ENCODE measurements around the gene DNMT3A. TPM values are rescaled to one million over a fixed set of nuclear protein-coding genes. Genes with fewer than 3 reads are reported as not detected.

Gene DNMT3A
- total and polyA plus RNA-seq, 2 experiments from 2014 or later, result 47.2 to 80.4 TPM

- no peak for TF ChIP-seq CTCF (conservative IDR thresholded peaks at IDR 0.05; ENCODE audit: low read depth in 2 of 2)
- no peak for TF ChIP-seq CREB1 (CRISPR knock-in tag; IDR thresholded peaks at IDR 0.05; ENCODE audit: low read depth)
- TF ChIP-seq ZNF114 (CRISPR knock-in tag; IDR thresholded peaks at IDR 0.05), result no peak
- no peak for TF ChIP-seq EZH2 (IDR thresholded peaks at IDR 0.05; ENCODE audit: low read depth, unreplicated experiment)
These were observed 95.7 kb downstream of the DNMT3A start (continued) for GRCh38 chr2:25246001-25246400.

- peaks cover 60% of the 10 kb centered on the region for H3K36me3 ChIP-seq (ENCODE audit: insufficient read depth)
- no peak for DNase-seq (ENCODE audit: low spot score)
- H3K9me2 ChIP-seq (ENCODE audit: insufficient read depth), result no peaks in the 10 kb centered on the region
- no peak overlapping the region for H2AFZ ChIP-seq
- H3K4me2 ChIP-seq, result no peak overlapping the region
- 0 out of 2 replicates have a peak, but pooled peaks cover 12% of the 10 kb centered on the region for H3F3A ChIP-seq (replicated peaks; ENCODE audit: low read depth)
- peaks cover 26% of the 10 kb centered on the region for H3K79me2 ChIP-seq (replicated peaks; ENCODE audit: insufficient read depth)
- H4K20me1 ChIP-seq (replicated peaks; ENCODE audit: insufficient read depth), result peaks cover 36% of the 10 kb centered on the region
- no peak overlapping the region for H3K4me3 ChIP-seq
- Mint-ChIP-seq H3K4me1 (peaks cover 21% of the 10 kb centered on the region), H3K36me3 (ENCODE audit: low read depth) (peaks cover 97% of the 10 kb centered on the region), H3K27me3 (ENCODE audit: insufficient read depth, low read depth, poor library complexity) (peaks cover 6% of the 10 kb centered on the region), H3K27ac (no peak overlapping the region), H3K9me3 (no peaks in the 10 kb centered on the region; the same call in 1 of the 3 replicates), H3K4me3 (no peak overlapping the region)
- no peak overlapping the region for H3K27ac ChIP-seq (ENCODE audit: low read depth)
- peaks cover 15% of the 10 kb centered on the region for H3K4me1 ChIP-seq (ENCODE audit: insufficient read depth)
- ATAC-seq, result no peak
- H3K27me3 ChIP-seq (ENCODE audit: insufficient read depth), result no peaks in the 10 kb centered on the region
- TF ChIP-seq POLR2AphosphoS5 (IDR thresholded peaks at IDR 0.05; ENCODE audit: low read depth), result no peak
- no peak for TF ChIP-seq ETS1 (IDR thresholded peaks at IDR 0.05)
- TF ChIP-seq EZH2phosphoT487 (IDR thresholded peaks at IDR 0.05; ENCODE audit: unreplicated experiment), result no peak
- TF ChIP-seq NANOG (IDR thresholded peaks at IDR 0.05; ENCODE audit: borderline replicate concordance), result no peak
- no peak for TF ChIP-seq ZNF114 (CRISPR knock-in tag; IDR thresholded peaks at IDR 0.05)
- no peak for TF ChIP-seq ZNF462 (CRISPR knock-in tag; IDR thresholded peaks at IDR 0.05)
- TF ChIP-seq CREB1 (CRISPR knock-in tag; IDR thresholded peaks at IDR 0.05; ENCODE audit: low read depth), result no peak
- TF ChIP-seq STAT1 (IDR thresholded peaks at IDR 0.05; ENCODE audit: unreplicated experiment), result no peak
- TF ChIP-seq CTCF (conservative IDR thresholded peaks at IDR 0.05; ENCODE audit: low read depth in 2 of 2), result no peak
These were observed 96.6 kb downstream of the DNMT3A start for GRCh38 chr2:25245141-25245540.

Data from GM23338 (cell line).